Heart left ventricle (tissue), 16 donors: ENCODE measurements around the gene CYP2F1. TPM values are rescaled to one million over a fixed set of nuclear protein-coding genes. Genes with fewer than 3 reads are reported as not detected.
"Not testable (repeated sequence)": the region's sequence is repeated elsewhere in the genome, so short reads cannot be mapped to it uniquely, and the experiment has no call there.

Source experiments
- ATAC-seq, 4 donors: fragments of 200-7000 bp; cut with Tn5 transposase; one replicate each; pipeline ENCODE4 v1.9.1; 2020 to 2022; ENCODE audit warnings: moderate library complexity in 4 of 4, mild to moderate bottlenecking in 3 of 4, moderate number of reproducible peaks in 1 of 4
- DNase-seq, 5 donors: peaks; one replicate each; pipeline ENCODE4 v3.0.0-alpha.2; 2020
- H3K27ac ChIP-seq, 12 donors: fragments of 200-600 bp; sonication (generic) in 4 of 12; one replicate each; pipeline versions ENCODE4 v1.5.0 to v1.8.0; 2016 to 2022; ENCODE audit warnings: mild to moderate bottlenecking in 2 of 12
- H3K27me3 ChIP-seq, 9 donors: fragments of 200-600 bp; sonication (generic) in 2 of 9; one replicate each; pipeline versions ENCODE4 v1.5.1 to v1.8.0; 2016 to 2022; ENCODE audit warnings: mild to moderate bottlenecking in 3 of 9
- H3K36me3 ChIP-seq, 9 donors: fragments of 200-600 bp; sonication (generic) in 2 of 9; one replicate each; pipeline versions ENCODE4 v1.5.0 to v1.8.0; 2018 to 2022; ENCODE audit warnings: mild to moderate bottlenecking in 2 of 9
- H3K4me1 ChIP-seq, 12 donors: fragments of 200-600 bp; sonication (generic) in 4 of 12; one replicate each; pipeline versions ENCODE4 v1.5.0 to v1.8.0; 2016 to 2022; ENCODE audit warnings: mild to moderate bottlenecking in 3 of 12
- H3K4me3 ChIP-seq, 12 donors: fragments of 200-600 bp; sonication (generic) in 4 of 12; one replicate each; pipeline versions ENCODE4 v1.5.0 to v1.8.0; 2017 to 2022; ENCODE audit warnings: mild to moderate bottlenecking in 9 of 12, moderate library complexity in 4 of 12
- H3K9me3 ChIP-seq, 12 donors: fragments of 200-600 bp; sonication (generic) in 4 of 12; one replicate each; pipeline versions ENCODE4 v1.5.0 to v1.8.0; 2016 to 2022; ENCODE audit warnings: mild to moderate bottlenecking in 1 of 12
- POLR2A ChIP-seq, 2 donors: fragments of 450-650 bp; IDR thresholded peaks; one replicate each; pipeline ENCODE4 v1.6.1; 2017; ENCODE audit warnings: antibody characterized with exemption in 2 of 2, mild to moderate bottlenecking in 2 of 2, moderate library complexity in 2 of 2
- WGBS, 4 donors: extraction: QIAGEN DNeasy Blood & Tissue Kit in 2 of 4; methylation state at CpG; one replicate each; pipeline versions ENCODE4 v1.1.5 to v1.1.7; 2013 to 2018; 5-methylcytosine and 5-hydroxymethylcytosine counted together
- intact Hi-C, 10 donors: fragments of 100-400 bp; cut with DNase I; formaldehyde crosslinking; loops; one replicate each; pipeline versions ENCODE4 v1.11.1 to v1.14.2; 2022
- polyA plus RNA-seq, 2 donors: library from polyadenylated mRNA; stranded (reverse); fragments of 200-250 nt; gene quantifications; one replicate each; pipeline ENCODE4 v1.2.3, GENCODE V29; 2013
- total RNA-seq, 9 donors: library from RNA; depleted of rRNA in 2 of 9; stranded (reverse); fragments of >200 nt in 2 of 9; fragmentation: NEBNext Ultra II Directional in 3 of 9; extraction: Animal tissue kit (Norgen Biotek cat#: 25700) in 3 of 9; gene quantifications; one replicate each; pipeline versions ENCODE4 v1.1.0 to v1.2.4, GENCODE V29; 2016 to 2023
- TF ChIP-seq, protein P1 (sequence below), 12 donors: fragments of 200-600 bp; sonication (generic) in 4 of 12; IDR thresholded peaks; one replicate each; pipeline versions ENCODE4 v1.5.0 to v1.8.0; 2018 to 2022; ENCODE audit warnings: antibody characterized with exemption in 12 of 12, mild to moderate bottlenecking in 5 of 12
- donor health status: ischemic (EF 13 %, LVEDD 7.1; RV severe dilation, severe dysfunction).
- donor health status: healthy with polysubstance abuse.
- donor health status: DM: no; HTN: yes; CAD: no.
- donor health status: DM: no; HTN: no; CAD: no.
- donor health status: ischemic (EF 25% LVEDD 6.9; RV normal size, moderate dysfunction).
- donor health status: ischemic (EF 25% LVEDD 5.7; RV mildly dilated, moderate dysfunction).
- donor health status: healthy.
- donor health status: DM: yes; HTN: yes; CAD: no.
- donor health status: ischemic (EF 35%, LVEDD 5.7; RV mildly dilated, moderate dysfunction).
- donor health status: nonischemic (EF 11% LVEDD 7.7; RV severe dilation, severe dysfunction).
- donor health status: DM: yes; HTN: yes; CAD: no.
- donor health status: PGD.
- donor health status: ischemic (EF 29% LVEDD 5.4; RV normal size, mild dysfunction).
- donor health status: nonischemic (EF 23%, LVEDD 6.1; RV moderate dilation, normal function).

CYP2F1 gene
- total and polyA plus RNA-seq, 11 donors: not detected

DNA sequence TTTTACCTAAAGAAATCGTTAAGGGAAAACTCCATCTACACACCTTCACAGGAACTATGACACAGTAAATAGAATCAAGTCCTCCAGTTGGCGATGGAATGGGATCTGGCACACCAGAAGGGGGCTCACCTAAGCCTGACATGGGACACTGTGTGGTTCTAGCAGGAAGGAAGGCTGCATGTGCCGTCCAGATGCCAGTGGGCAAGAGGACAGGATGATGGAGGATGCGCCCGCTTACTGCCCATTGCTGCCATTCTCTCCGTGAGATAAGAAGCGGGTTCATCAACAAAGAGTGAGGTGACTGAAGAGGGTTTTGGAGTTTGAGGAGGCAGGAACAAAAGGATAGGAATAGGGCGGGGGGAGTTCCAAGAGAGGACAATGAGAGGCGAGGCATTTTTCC, 2.9 kb upstream of the CYP2F1 start:
- no peak for DNase-seq
- H3K4me3 ChIP-seq: no peak overlapping the region
- H3K27me3 ChIP-seq: peaks cover 0 to 23% (median 0%) of the 10 kb centered on the region in 9 donors
- WGBS, 4 donors: 79 to 83% (median 82%) methylated on average over 9 of the region's 9 CpGs
- no peak for ATAC-seq
- no peaks in the 10 kb centered on the region for H3K4me1 ChIP-seq
- H3K36me3 ChIP-seq: no peaks in the 10 kb centered on the region
- H3K27ac ChIP-seq: no peak overlapping the region
- TF ChIP-seq, protein P1, sequence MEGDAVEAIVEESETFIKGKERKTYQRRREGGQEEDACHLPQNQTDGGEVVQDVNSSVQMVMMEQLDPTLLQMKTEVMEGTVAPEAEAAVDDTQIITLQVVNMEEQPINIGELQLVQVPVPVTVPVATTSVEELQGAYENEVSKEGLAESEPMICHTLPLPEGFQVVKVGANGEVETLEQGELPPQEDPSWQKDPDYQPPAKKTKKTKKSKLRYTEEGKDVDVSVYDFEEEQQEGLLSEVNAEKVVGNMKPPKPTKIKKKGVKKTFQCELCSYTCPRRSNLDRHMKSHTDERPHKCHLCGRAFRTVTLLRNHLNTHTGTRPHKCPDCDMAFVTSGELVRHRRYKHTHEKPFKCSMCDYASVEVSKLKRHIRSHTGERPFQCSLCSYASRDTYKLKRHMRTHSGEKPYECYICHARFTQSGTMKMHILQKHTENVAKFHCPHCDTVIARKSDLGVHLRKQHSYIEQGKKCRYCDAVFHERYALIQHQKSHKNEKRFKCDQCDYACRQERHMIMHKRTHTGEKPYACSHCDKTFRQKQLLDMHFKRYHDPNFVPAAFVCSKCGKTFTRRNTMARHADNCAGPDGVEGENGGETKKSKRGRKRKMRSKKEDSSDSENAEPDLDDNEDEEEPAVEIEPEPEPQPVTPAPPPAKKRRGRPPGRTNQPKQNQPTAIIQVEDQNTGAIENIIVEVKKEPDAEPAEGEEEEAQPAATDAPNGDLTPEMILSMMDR (IDR thresholded peaks at IDR 0.05): no peak
- no peak for TF ChIP-seq POLR2A (IDR thresholded peaks at IDR 0.05)
- no peaks in the 10 kb centered on the region for H3K9me3 ChIP-seq
- intact Hi-C loops: no loop called here

- Histone ChIP-seq H3K27me3 (peaks cover 0 to 25% (median 0%) of the 10 kb centered on the region in 9 donors), H3K9me3 (no peaks in the 10 kb centered on the region), H3K4me1 (no peaks in the 10 kb centered on the region), H3K4me3 (no peak overlapping the region), H3K27ac (no peak overlapping the region), H3K36me3 (no peaks in the 10 kb centered on the region)
- no peak for ATAC-seq
- TF ChIP-seq, protein P1 (IDR thresholded peaks at IDR 0.05): no peak
- no peak for TF ChIP-seq POLR2A (IDR thresholded peaks at IDR 0.05)
- 82 to 97% (median 88%) methylated on average over 3 to 5 of the region's 5 CpGs for WGBS, 4 donors
- intact Hi-C loops: no loop called here
- DNase-seq: no peak
These were observed 2.4 kb upstream of the CYP2F1 start for GRCh38 chr19:41111750-41112295.

DNA sequence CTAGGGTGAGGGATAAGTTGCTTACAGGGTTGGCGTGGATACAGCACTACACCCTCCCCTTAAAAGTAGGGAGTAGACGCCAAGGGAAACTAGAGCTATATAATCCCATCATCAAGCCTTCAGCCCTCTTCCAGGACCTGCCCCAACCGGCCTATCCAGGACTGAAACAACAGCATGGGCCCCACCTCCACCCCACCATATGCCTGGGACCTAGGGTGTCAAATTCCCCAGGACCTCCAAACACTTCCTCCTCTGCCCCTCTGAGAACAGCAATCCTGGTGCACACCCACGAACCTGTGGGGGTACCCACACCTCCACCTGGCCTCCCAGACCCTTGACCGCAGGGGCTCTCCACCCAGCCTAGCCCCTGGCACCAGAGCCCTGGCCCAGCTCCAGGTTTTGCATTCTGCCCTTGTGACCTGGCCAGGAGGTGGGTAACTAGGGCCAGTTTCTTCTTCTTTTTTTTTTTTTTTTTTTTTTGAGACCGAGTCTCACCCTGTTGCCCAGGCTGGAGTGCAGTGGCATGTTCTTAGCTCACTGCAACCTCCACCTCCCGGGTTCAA, 1.4 kb upstream of the CYP2F1 start:
- intact Hi-C loops: no loop called here
- ATAC-seq (no peak), DNase-seq (no peak)
- H3K27ac ChIP-seq: no peak overlapping the region
- H3K4me1 ChIP-seq: no peaks in the 10 kb centered on the region
- no peaks in the 10 kb centered on the region for H3K9me3 ChIP-seq
- H3K36me3 ChIP-seq: no peaks in the 10 kb centered on the region
- no peak overlapping the region for H3K4me3 ChIP-seq
- TF ChIP-seq, protein P1 (IDR thresholded peaks at IDR 0.05): no peak
- TF ChIP-seq POLR2A (IDR thresholded peaks at IDR 0.05): no peak
- WGBS, 4 donors: 76 to 83% (median 77%) methylated on average over 7 of the region's 7 CpGs
- H3K27me3 ChIP-seq: peaks cover 0 to 25% (median 0%) of the 10 kb centered on the region in 9 donors

DNA sequence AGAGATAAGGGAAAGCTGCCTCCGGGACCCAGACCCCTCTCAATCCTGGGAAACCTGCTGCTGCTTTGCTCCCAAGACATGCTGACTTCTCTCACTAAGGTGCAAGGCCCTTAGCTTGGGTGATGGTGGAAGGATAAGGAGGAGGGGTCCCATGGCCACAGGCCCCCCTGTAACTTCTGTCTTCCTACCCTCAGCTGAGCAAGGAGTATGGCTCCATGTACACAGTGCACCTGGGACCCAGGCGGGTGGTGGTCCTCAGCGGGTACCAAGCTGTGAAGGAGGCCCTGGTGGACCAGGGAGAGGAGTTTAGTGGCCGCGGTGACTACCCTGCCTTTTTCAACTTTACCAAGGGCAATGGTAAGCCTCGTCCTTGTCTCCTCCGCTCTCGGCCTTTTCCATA, 2.0 kb downstream of the CYP2F1 start:
- 72 to 75% (median 74%) methylated on average over 6 to 8 of the region's 8 CpGs for WGBS, 4 donors
- DNase-seq: no peak
- no peaks in the 10 kb centered on the region for H3K9me3 ChIP-seq

GRCh38 chr19:41120929-41121911, 7.0 kb downstream of the CYP2F1 start:
- ATAC-seq, intact Hi-C loops: not testable (repeated sequence)

More for the DNA sequence above, 2.0 kb downstream of the CYP2F1 start:
- ATAC-seq: no peak
- Histone ChIP-seq H3K4me3 (no peak overlapping the region), H3K27ac (no peak overlapping the region), H3K36me3 (no peaks in the 10 kb centered on the region), H3K27me3 (peaks cover 0 to 25% (median 0%) of the 10 kb centered on the region in 9 donors), H3K4me1 (no peaks in the 10 kb centered on the region)
- intact Hi-C loops: no loop called here
- TF ChIP-seq, protein P1 (IDR thresholded peaks at IDR 0.05): no peak
- TF ChIP-seq POLR2A (IDR thresholded peaks at IDR 0.05): no peak

DNA sequence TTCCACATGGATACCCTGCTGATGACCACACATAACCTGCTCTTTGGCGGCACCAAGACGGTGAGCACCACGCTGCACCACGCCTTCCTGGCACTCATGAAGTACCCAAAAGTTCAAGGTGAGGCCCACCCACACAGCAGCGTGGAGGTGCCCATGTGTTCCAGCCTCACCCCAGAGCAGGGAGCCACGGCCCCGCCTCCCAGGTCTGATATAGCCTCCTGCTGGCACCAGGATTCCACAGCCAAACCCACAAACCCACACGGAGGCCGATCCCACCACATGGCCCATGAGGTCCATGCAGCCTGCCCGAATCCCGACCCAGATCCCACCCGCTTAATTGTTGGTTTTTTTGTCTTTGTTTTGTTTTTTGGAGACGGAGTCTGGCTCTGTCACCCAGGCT, 8.6 kb downstream of the CYP2F1 start:
- H3K4me3 ChIP-seq, ATAC-seq, H3K27me3 ChIP-seq, H3K36me3 ChIP-seq, DNase-seq, H3K9me3 ChIP-seq, intact Hi-C loops, H3K4me1 ChIP-seq, H3K27ac ChIP-seq: not testable (repeated sequence)
- WGBS, 4 donors: 89 to 95% (median 92%) methylated on average over 10 to 13 of the region's 13 CpGs

More at GRCh38 chr19:41120929-41121911, 7.0 kb downstream of the CYP2F1 start:
- not testable (repeated sequence) for DNase-seq, H3K27me3 ChIP-seq, H3K27ac ChIP-seq, H3K4me3 ChIP-seq, H3K4me1 ChIP-seq, H3K36me3 ChIP-seq, H3K9me3 ChIP-seq
- WGBS, 4 donors: 75 to 82% (median 78%) methylated on average over 18 to 38 of the region's 41 CpGs
